KOPT-K1 (cell line): ENCODE results near the gene DIAPH3.

Experiments used
- H3K27ac ChIP-seq: fragments of 200-600 bp; sonication (generic); 2 replicates; pipeline ENCODE4 v1.5.1; 2016; ENCODE audit warnings: antibody characterized with exemption, mild to moderate bottlenecking, low read depth, low read length; ENCODE audit not compliant: poor library complexity, severe bottlenecking
- H3K36me3 ChIP-seq: fragments of 200-600 bp; sonication (generic); 2 replicates; pipeline ENCODE4 v1.5.1; 2017; ENCODE audit warnings: antibody characterized with exemption, mild to moderate bottlenecking, low read length, moderate library complexity; ENCODE audit not compliant: insufficient read depth
- H3K9me3 ChIP-seq: fragments of 200-600 bp; sonication (generic); 2 replicates; pipeline ENCODE4 v1.5.1; 2017; ENCODE audit warnings: antibody characterized with exemption, low read length, mild to moderate bottlenecking; ENCODE audit not compliant: insufficient read depth, poor library complexity, severe bottlenecking

DIAPH3 gene

GRCh38 chr13:60035874-60036273, 127.9 kb downstream of the DIAPH3 start:
- Histone ChIP-seq H3K36me3 (peaks cover 36% of the 10 kb centered on the region), H3K27ac (no peak overlapping the region), H3K9me3 (no peaks in the 10 kb centered on the region)

GRCh38 chr13:60032851-60033250, 130.9 kb downstream of the DIAPH3 start:
- Histone ChIP-seq H3K36me3 (peaks cover 33% of the 10 kb centered on the region), H3K9me3 (no peaks in the 10 kb centered on the region)

GRCh38 chr13:60028021-60028420, 135.7 kb downstream of the DIAPH3 start:
- Histone ChIP-seq H3K27ac (no peak overlapping the region), H3K9me3 (peaks cover 16% of the 10 kb centered on the region), H3K36me3 (peaks cover 39% of the 10 kb centered on the region)

More at GRCh38 chr13:60032851-60033250, 130.9 kb downstream of the DIAPH3 start:
- H3K27ac ChIP-seq: no peak overlapping the region

GRCh38 chr13:60026286-60026685, 137.4 kb downstream of the DIAPH3 start:
- no peak overlapping the region for H3K27ac ChIP-seq
- peaks cover 21% of the 10 kb centered on the region for H3K36me3 ChIP-seq
- H3K9me3 ChIP-seq: peaks cover 19% of the 10 kb centered on the region

GRCh38 chr13:60020288-60020687, 143.4 kb downstream of the DIAPH3 start:
- H3K27ac ChIP-seq: peak overlapping the region; percentile 72
- peaks cover 20% of the 10 kb centered on the region for H3K36me3 ChIP-seq
- peaks cover 21% of the 10 kb centered on the region for H3K9me3 ChIP-seq

GRCh38 chr13:60019119-60019993, 144.4 kb downstream of the DIAPH3 start:
- Histone ChIP-seq H3K27ac (peak overlapping the region; percentile 72), H3K9me3 (peaks cover 12% of the 10 kb centered on the region), H3K36me3 (peaks cover 17% of the 10 kb centered on the region)

GRCh38 chr13:60018536-60018935, 145.2 kb downstream of the DIAPH3 start:
- Histone ChIP-seq H3K36me3 (peaks cover 18% of the 10 kb centered on the region), H3K9me3 (peaks cover 7% of the 10 kb centered on the region), H3K27ac (peak overlapping the region; percentile 72)

GRCh38 chr13:60016229-60016628, 147.5 kb downstream of the DIAPH3 start:
- no peak overlapping the region for H3K27ac ChIP-seq
- peaks cover 23% of the 10 kb centered on the region for H3K36me3 ChIP-seq
- H3K9me3 ChIP-seq: peaks cover 4% of the 10 kb centered on the region

GRCh38 chr13:60013166-60013565, 150.6 kb downstream of the DIAPH3 start:
- Histone ChIP-seq H3K9me3 (no peaks in the 10 kb centered on the region), H3K36me3 (peaks cover 38% of the 10 kb centered on the region), H3K27ac (no peak overlapping the region)

GRCh38 chr13:60012488-60012887, 151.2 kb downstream of the DIAPH3 start:
- Histone ChIP-seq H3K36me3 (peaks cover 42% of the 10 kb centered on the region), H3K27ac (no peak overlapping the region), H3K9me3 (no peaks in the 10 kb centered on the region)

GRCh38 chr13:60009300-60010253, 154.2 kb downstream of the DIAPH3 start:
- Histone ChIP-seq H3K27ac (no peak overlapping the region), H3K9me3 (no peaks in the 10 kb centered on the region)

GRCh38 chr13:60001889-60002288, 161.8 kb downstream of the DIAPH3 start:
- Histone ChIP-seq H3K27ac (no peak overlapping the region), H3K36me3 (peaks cover 48% of the 10 kb centered on the region), H3K9me3 (no peaks in the 10 kb centered on the region)

More at GRCh38 chr13:60009300-60010253, 154.2 kb downstream of the DIAPH3 start:
- peaks cover 49% of the 10 kb centered on the region for H3K36me3 ChIP-seq

GRCh38 chr13:60000976-60001375, 162.8 kb downstream of the DIAPH3 start:
- H3K9me3 ChIP-seq: no peaks in the 10 kb centered on the region
- H3K27ac ChIP-seq: no peak overlapping the region
- H3K36me3 ChIP-seq: peaks cover 39% of the 10 kb centered on the region

- Histone ChIP-seq H3K27ac (no peak overlapping the region), H3K9me3 (no peaks in the 10 kb centered on the region), H3K36me3 (peaks cover 34% of the 10 kb centered on the region)
These were observed 163.6 kb downstream of the DIAPH3 start for GRCh38 chr13:60000081-60000480.

GRCh38 chr13:59997976-59998375, 165.8 kb downstream of the DIAPH3 start:
- H3K27ac ChIP-seq: no peak overlapping the region
- peaks cover 30% of the 10 kb centered on the region for H3K36me3 ChIP-seq
- no peaks in the 10 kb centered on the region for H3K9me3 ChIP-seq
